Esophagus muscularis mucosa (tissue), 4 donors: ENCODE results near the gene HHEX. TPM values are rescaled to one million over a fixed set of nuclear protein-coding genes. Genes with fewer than 3 reads are reported as not detected.

Experiments
- DNase-seq: peaks from one replicate; pipeline ENCODE4 v3.0.0-alpha.2; 2017; ENCODE audit errors: extremely low spot score
- H3K27ac ChIP-seq, 4 donors: fragments of 200-600 bp; sonication (generic); replicated peaks in 1 of 4; 1 replicate in 3 of 4; 2 replicates in 1 of 4; pipeline ENCODE4 v1.5.1; 2016 to 2019; ENCODE audit warnings: mild to moderate bottlenecking in 1 of 4
- H3K27me3 ChIP-seq, 4 donors: fragments of 200-600 bp; sonication (generic); one replicate each; pipeline versions ENCODE4 v1.5.1 to v1.6.0; 2016 to 2019
- H3K36me3 ChIP-seq, 4 donors: fragments of 200-600 bp; sonication (generic); one replicate each; pipeline ENCODE4 v1.5.1; 2016 to 2019
- H3K4me1 ChIP-seq, 4 donors: fragments of 200-600 bp; sonication (generic); one replicate each; pipeline ENCODE4 v1.5.1; 2016 to 2019
- H3K4me3 ChIP-seq, 4 donors: fragments of 200-600 bp; sonication (generic); 1 replicate in 2 of 4; 2 replicates in 2 of 4; pipeline ENCODE4 v1.5.1; 2016 to 2019; ENCODE audit warnings: mild to moderate bottlenecking in 4 of 4, moderate library complexity in 1 of 4
- H3K9me3 ChIP-seq, 4 donors: fragments of 200-600 bp; sonication (generic); 1 replicate in 3 of 4; 2 replicates in 1 of 4; pipeline ENCODE4 v1.5.1; 2016 to 2019
- EP300 ChIP-seq: sonication (generic); formaldehyde crosslinking; IDR thresholded peaks from one replicate; pipeline ENCODE4 v1.6.1; 2017; ENCODE audit warnings: antibody characterized with exemption
- POLR2A ChIP-seq: fragments of 450-650 bp; IDR thresholded peaks from one replicate; pipeline ENCODE4 v1.6.1; 2017; ENCODE audit warnings: antibody characterized with exemption, moderate library complexity, mild to moderate bottlenecking, low read depth
- POLR2AphosphoS5 ChIP-seq, 2 donors: sonication (generic); formaldehyde crosslinking; IDR thresholded peaks; one replicate each; pipeline ENCODE4 v1.6.1; 2017; ENCODE audit warnings: antibody characterized with exemption in 2 of 2
- WGBS: methylation state at CpG from one replicate; pipeline ENCODE4 v1.1.5; 2018; 5-methylcytosine and 5-hydroxymethylcytosine counted together
- intact Hi-C: fragments of 100-400 bp; cut with DNase I; formaldehyde crosslinking; loops from one replicate; pipeline ENCODE4 v1.15.1; 2023
- total RNA-seq, 4 donors: library from RNA; depleted of rRNA; stranded (reverse); fragments of >200 nt; gene quantifications; one replicate each; pipeline versions ENCODE4 v1.1.0 to v1.2.1, GENCODE V29; 2016
- TF ChIP-seq, protein P1 (sequence below), 3 experiments: fragments of 200-600 bp in 2 of 3; fragments of 450-650 bp in 1 of 3; sonication (generic) in 2 of 3; IDR thresholded peaks; one replicate each; pipeline ENCODE4 v1.5.1; 2017 to 2019; ENCODE audit warnings: antibody characterized with exemption in 3 of 3, mild to moderate bottlenecking in 2 of 3, moderate library complexity in 1 of 3

The HHEX gene
- total RNA-seq, 4 donors from 2014 or later, result 4.6 to 8.6 (median 8.3) TPM

- H3K27me3 ChIP-seq, result peaks cover 0 to 38% (median 2%) of the 10 kb centered on the region in 4 donors
- intact Hi-C loops, result no loop called here
- H3K4me3 ChIP-seq, result peak overlapping the region; percentile 67 to 85 (median 77)
- 14% methylated on average over 21 of the region's 63 CpGs for WGBS
- peaks cover 0 to 9% (median 7%) of the 10 kb centered on the region in 4 donors for H3K9me3 ChIP-seq
- H3K4me1 ChIP-seq, result peaks cover 10 to 45% (median 38%) of the 10 kb centered on the region in 4 donors
- H3K36me3 ChIP-seq, result no peaks in the 10 kb centered on the region
- peak overlapping the region; percentile 81 to 86 (median 84) for H3K27ac ChIP-seq
- DNase-seq, result no peak
- TF ChIP-seq EP300 (no peak), POLR2AphosphoS5 (IDR thresholded peaks at IDR 0.05) (no peak)
- TF ChIP-seq, protein P1, sequence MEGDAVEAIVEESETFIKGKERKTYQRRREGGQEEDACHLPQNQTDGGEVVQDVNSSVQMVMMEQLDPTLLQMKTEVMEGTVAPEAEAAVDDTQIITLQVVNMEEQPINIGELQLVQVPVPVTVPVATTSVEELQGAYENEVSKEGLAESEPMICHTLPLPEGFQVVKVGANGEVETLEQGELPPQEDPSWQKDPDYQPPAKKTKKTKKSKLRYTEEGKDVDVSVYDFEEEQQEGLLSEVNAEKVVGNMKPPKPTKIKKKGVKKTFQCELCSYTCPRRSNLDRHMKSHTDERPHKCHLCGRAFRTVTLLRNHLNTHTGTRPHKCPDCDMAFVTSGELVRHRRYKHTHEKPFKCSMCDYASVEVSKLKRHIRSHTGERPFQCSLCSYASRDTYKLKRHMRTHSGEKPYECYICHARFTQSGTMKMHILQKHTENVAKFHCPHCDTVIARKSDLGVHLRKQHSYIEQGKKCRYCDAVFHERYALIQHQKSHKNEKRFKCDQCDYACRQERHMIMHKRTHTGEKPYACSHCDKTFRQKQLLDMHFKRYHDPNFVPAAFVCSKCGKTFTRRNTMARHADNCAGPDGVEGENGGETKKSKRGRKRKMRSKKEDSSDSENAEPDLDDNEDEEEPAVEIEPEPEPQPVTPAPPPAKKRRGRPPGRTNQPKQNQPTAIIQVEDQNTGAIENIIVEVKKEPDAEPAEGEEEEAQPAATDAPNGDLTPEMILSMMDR (IDR thresholded peaks at IDR 0.05), result no peak
Measured at GRCh38 chr10:92688927-92689662, 660 bp upstream of the HHEX start.

GRCh38 chr10:92690211-92690914 is 608 bp downstream of the HHEX start:
- peak; percentile 92 for DNase-seq
- Histone ChIP-seq H3K36me3 (peaks cover 0 to 9% (median 0%) of the 10 kb centered on the region in 4 donors), H3K27me3 (peaks cover 0 to 38% (median 2%) of the 10 kb centered on the region in 4 donors), H3K4me3 (peak overlapping the region; percentile 67 to 85 (median 77)), H3K9me3 (peaks cover 0 to 6% (median 2%) of the 10 kb centered on the region in 4 donors), H3K4me1 (peaks cover 10 to 45% (median 38%) of the 10 kb centered on the region in 4 donors), H3K27ac (peak overlapping the region; percentile 81 to 86 (median 84))
- TF ChIP-seq POLR2AphosphoS5 (IDR thresholded peaks at IDR 0.05) (peak; percentile 36 to 68), POLR2A (no peak), EP300 (no peak)
- TF ChIP-seq, protein P1 (IDR thresholded peaks at IDR 0.05), result no peak
- WGBS, result 12% methylated on average over 25 of the region's 73 CpGs
- intact Hi-C loops, result loop anchor here (5.0 to 10.0 kb wide), 3 partner anchors 67 to 154 kb away; partner anchors contain the start of genes EXOC6 and KIF11

GRCh38 chr10:92690915-92691590 is 1.3 kb downstream of the HHEX start:
- peaks cover 10 to 51% (median 44%) of the 10 kb centered on the region in 4 donors for H3K4me1 ChIP-seq
- peak overlapping the region; percentile 81 to 86 (median 84) for H3K27ac ChIP-seq
- peak; percentile 89 for DNase-seq

DNA sequence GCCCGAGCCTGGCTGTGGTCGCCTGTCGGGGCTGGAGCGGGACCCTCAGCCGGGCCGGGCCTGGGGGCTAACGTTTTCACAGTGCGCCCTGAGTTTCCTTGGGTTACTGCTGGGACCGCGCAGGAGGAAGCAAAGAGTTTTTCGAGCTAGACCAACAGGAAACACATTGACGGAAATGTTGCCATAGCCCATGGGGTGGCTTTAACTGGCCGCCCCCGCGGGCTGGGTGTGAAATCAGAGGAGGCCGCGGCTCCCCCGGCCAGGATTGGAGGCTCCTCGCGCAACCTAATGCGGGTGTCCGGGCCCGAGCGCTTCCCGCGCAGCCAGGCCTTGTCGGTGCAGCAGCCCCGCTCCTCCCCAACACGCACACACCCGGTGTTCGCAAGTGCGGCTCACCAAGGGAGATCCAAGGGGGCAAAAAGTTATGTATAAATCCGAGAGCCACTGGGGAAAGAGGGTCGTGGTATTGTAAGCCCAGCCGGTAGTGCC is 1.9 kb downstream of the HHEX start:
- peak overlapping the region; percentile 81 to 86 (median 84) for H3K27ac ChIP-seq
- WGBS, result 67% methylated on average over 28 of the region's 35 CpGs
- peak overlapping the region; percentile 67 to 85 (median 77) for H3K4me3 ChIP-seq
- H3K9me3 ChIP-seq, result no peaks in the 10 kb centered on the region
- TF ChIP-seq EP300 (no peak), POLR2A (no peak), POLR2AphosphoS5 (IDR thresholded peaks at IDR 0.05) (peak in 1 of 2 donors; percentile 29)
- TF ChIP-seq, protein P1 (IDR thresholded peaks at IDR 0.05), result no peak
- peaks cover 10 to 53% (median 45%) of the 10 kb centered on the region in 4 donors for H3K4me1 ChIP-seq
- intact Hi-C loops, result loop anchor here (5.0 to 10.0 kb wide), 3 partner anchors 66 to 153 kb away; partner anchors contain the start of genes EXOC6 and KIF11
- peaks cover 0 to 12% (median 0%) of the 10 kb centered on the region in 4 donors for H3K36me3 ChIP-seq
- DNase-seq, result peak; percentile 90
- H3K27me3 ChIP-seq, result peaks cover 0 to 48% (median 2%) of the 10 kb centered on the region in 4 donors

More at GRCh38 chr10:92690915-92691590, 1.3 kb downstream of the HHEX start:
- TF ChIP-seq EP300 (no peak), POLR2AphosphoS5 (IDR thresholded peaks at IDR 0.05) (peak in 1 of 2 donors; percentile 7)
- WGBS, result 71% methylated on average over 28 of the region's 30 CpGs
- Histone ChIP-seq H3K36me3 (peaks cover 0 to 12% (median 0%) of the 10 kb centered on the region in 4 donors), H3K27me3 (peaks cover 0 to 45% (median 2%) of the 10 kb centered on the region in 4 donors), H3K4me3 (peak overlapping the region; percentile 67 to 85 (median 77)), H3K9me3 (no peaks in the 10 kb centered on the region)
- intact Hi-C loops, result loop anchor here (5.0 to 10.0 kb wide), 3 partner anchors 66 to 154 kb away; partner anchors contain the start of genes EXOC6 and KIF11
